Measurements from ENCODE around the gene FCRL4. TPM values are rescaled to one million over a fixed set of nuclear protein-coding genes. Genes with fewer than 3 reads are reported as not detected.
A peak's percentile ranks its signal among the peaks of the same experiment; 100 is the strongest.
"Not testable (repeated sequence)": the region's sequence is repeated elsewhere in the genome, so short reads cannot be mapped to it uniquely, and the experiment has no call there.

The FCRL4 gene
- total RNA-seq, 4 donors from 2014 or later = not detected

DNA sequence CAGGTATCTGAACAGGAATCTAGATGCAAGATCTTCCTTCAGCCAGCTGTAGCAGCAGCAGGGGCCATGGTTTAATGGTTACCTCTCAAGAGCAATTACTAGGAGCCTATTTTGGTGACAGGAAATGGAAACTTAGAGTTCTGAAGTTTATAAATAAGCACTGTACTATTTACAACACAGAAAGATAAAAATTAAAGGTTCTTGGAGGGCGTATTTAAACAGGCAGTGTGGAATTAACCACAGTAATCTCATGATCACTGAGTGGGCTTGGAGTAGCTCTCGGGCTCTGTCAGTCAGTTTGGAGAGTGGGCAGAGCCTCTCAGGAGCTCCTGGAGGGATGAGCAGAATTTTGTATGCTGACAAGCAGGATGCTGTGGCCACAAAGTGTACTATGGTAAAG lies 35.4 kb downstream of the FCRL4 start:
- no peak for DNase-seq (ENCODE audit: low spot score in 2 of 2)
- 42 to 65% methylated on average over 2 of the region's 2 CpGs for WGBS, 2 donors
- no peak for TF ChIP-seq CTCF (IDR thresholded peaks at IDR 0.05)
- TF ChIP-seq EP300 (IDR thresholded peaks at IDR 0.05) = no peak
- TF ChIP-seq POLR2A (IDR thresholded peaks at IDR 0.05) = no peak
- H3K4me3 ChIP-seq = no peak overlapping the region
- H3K27me3 ChIP-seq = no peaks in the 10 kb centered on the region
- H3K27ac ChIP-seq = no peak overlapping the region
- no peaks in the 10 kb centered on the region for H3K9me3 ChIP-seq
- no peaks in the 10 kb centered on the region for H3K4me1 ChIP-seq
- no peaks in the 10 kb centered on the region for H3K36me3 ChIP-seq

DNA sequence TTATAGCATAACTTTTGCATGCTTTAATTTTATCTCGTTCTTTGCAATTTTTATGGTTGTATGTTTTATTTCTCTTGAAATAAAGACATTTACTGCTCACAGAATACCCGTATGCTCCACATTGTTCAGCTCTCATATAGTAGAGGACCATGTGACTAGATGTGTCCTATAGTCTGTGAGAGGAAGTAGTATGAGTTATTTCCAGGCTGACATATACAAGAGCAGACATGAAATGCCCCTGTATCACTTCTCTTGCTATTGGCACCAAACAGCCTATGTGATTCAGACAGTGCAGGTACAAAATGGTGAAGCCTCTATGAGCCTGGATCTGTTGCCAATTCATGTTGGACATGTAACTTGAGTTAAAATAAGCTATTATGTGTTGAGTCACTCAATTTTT lies 39.8 kb downstream of the FCRL4 start:
- 56 to 76% methylated on average over 2 of the region's 2 CpGs for WGBS, 2 donors
- H3K4me1 ChIP-seq = no peaks in the 10 kb centered on the region

GRCh38 chr1:157551694-157552693 lies 45.9 kb downstream of the FCRL4 start, which contains the start of gene FCRL5:
Gene FCRL5 (minus strand): TSS chr1:157552515. CDS start chr1:157552362, 153 bp downstream.
- no peaks in the 10 kb centered on the region for H3K27me3 ChIP-seq
- H3K27ac ChIP-seq = no peak within 1 kb of the TSS
- no peaks in the 10 kb centered on the region for H3K9me3 ChIP-seq
- H3K4me3 ChIP-seq = peak within 1 kb of the TSS in 1 of 4 donors; percentile 14
- TF ChIP-seq EP300 (IDR thresholded peaks at IDR 0.05) (no peak), CTCF (IDR thresholded peaks at IDR 0.05) (no peak), POLR2A (IDR thresholded peaks at IDR 0.05) (no peak)
- no peak for DNase-seq (ENCODE audit: low spot score in 2 of 2)
- 69 to 73% methylated on average over 10 of the region's 10 CpGs for WGBS, 2 donors
- H3K4me1 ChIP-seq = no peaks in the 10 kb centered on the region
- H3K36me3 ChIP-seq = no peaks in the 10 kb centered on the region

More for the DNA sequence above, 39.8 kb downstream of the FCRL4 start:
- Histone ChIP-seq H3K4me3 (no peak overlapping the region), H3K27me3 (no peaks in the 10 kb centered on the region), H3K9me3 (no peaks in the 10 kb centered on the region), H3K27ac (no peak overlapping the region), H3K36me3 (no peaks in the 10 kb centered on the region)
- DNase-seq (ENCODE audit: low spot score in 2 of 2) = no peak
- TF ChIP-seq POLR2A (IDR thresholded peaks at IDR 0.05) = no peak
- no peak for TF ChIP-seq EP300 (IDR thresholded peaks at IDR 0.05)
- TF ChIP-seq CTCF (IDR thresholded peaks at IDR 0.05) = no peak

- H3K27ac ChIP-seq; H3K9me3 ChIP-seq; DNase-seq (ENCODE audit: low spot score in 2 of 2); H3K27me3 ChIP-seq; H3K4me3 ChIP-seq; H3K36me3 ChIP-seq; H3K4me1 ChIP-seq: not testable (repeated sequence)
- WGBS, 2 donors = 62 to 86% methylated on average over 1 of the region's 1 CpG
These were observed 49.8 kb downstream of the FCRL4 start for GRCh38 chr1:157548081-157548480.

DNA sequence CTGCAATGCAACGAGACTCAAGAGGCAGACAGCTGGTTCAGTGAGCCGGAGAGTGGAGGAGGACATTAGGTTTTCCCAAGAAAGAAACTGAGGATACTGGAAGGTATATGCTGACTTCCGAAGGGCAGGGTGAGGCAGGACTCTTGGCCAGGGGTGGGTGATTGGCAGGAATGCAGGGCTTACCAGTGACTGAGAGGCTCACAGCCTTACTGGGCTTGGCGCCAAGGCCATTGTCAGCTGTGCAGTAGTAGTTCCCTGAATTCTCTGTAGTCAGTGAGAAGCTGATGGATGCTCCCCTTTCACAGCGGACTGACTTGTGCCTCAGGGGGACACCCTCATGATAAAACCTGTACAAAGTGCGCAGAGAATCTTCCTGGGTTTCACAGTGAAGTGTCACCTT lies 55.2 kb downstream of the FCRL4 start:
- TF ChIP-seq POLR2A (IDR thresholded peaks at IDR 0.05) (no peak), CTCF (IDR thresholded peaks at IDR 0.05) (no peak), EP300 (IDR thresholded peaks at IDR 0.05) (no peak)
- Histone ChIP-seq H3K36me3 (no peaks in the 10 kb centered on the region), H3K4me1 (no peaks in the 10 kb centered on the region), H3K27me3 (no peaks in the 10 kb centered on the region), H3K4me3 (no peak overlapping the region), H3K27ac (no peak overlapping the region), H3K9me3 (no peaks in the 10 kb centered on the region)
- 73% methylated on average over 6 of the region's 6 CpGs for WGBS, 2 donors
- no peak for DNase-seq (ENCODE audit: low spot score in 2 of 2)
